Activated CD8-positive, alpha-beta T cell treated with anti-CD3 and anti-CD28 coated beads for 36 hours (primary cell): Measurements from ENCODE around the gene RAB33B. TPM values are rescaled to one million over a fixed set of nuclear protein-coding genes. Genes with fewer than 3 reads are reported as not detected.

Experiments used
- ATAC-seq: fragments of 200-7000 bp; cut with Tn5 transposase; one replicate; pipeline ENCODE4 v1.10.0; 2021; ENCODE audit warnings: mild to moderate bottlenecking, moderate library complexity
- CTCF ChIA-PET: fragments of 350-600 bp; sonication (Branson Sonifier 250); formaldehyde crosslinking; loops from one replicate; lab custom pipeline; 2021; ENCODE audit warnings: antibody characterized with exemption; lab: Charles Lee
- POLR2A ChIA-PET: fragments of 350-600 bp; sonication (Branson Sonifier 250); formaldehyde crosslinking; loops from one replicate; lab custom pipeline; 2021; ENCODE audit warnings: antibody characterized with exemption; lab: Charles Lee
- DNase-seq: peaks from one replicate; pipeline ENCODE4 v3.0.0-alpha.2; 2020
- H3K27ac Mint-ChIP-seq: one replicate; pipeline ENCODE4 v1.8.0; 2021; ENCODE audit warnings: mild to moderate bottlenecking, mixed read lengths
- H3K27me3 Mint-ChIP-seq: one replicate; pipeline ENCODE4 v1.8.0; 2021; ENCODE audit warnings: mixed read lengths
- H3K36me3 Mint-ChIP-seq: one replicate; pipeline ENCODE4 v1.8.0; 2021; ENCODE audit warnings: low read depth, mixed read lengths
- H3K4me1 Mint-ChIP-seq: one replicate; pipeline ENCODE4 v1.8.0; 2021; ENCODE audit warnings: low read depth, mixed read lengths
- H3K4me3 Mint-ChIP-seq: one replicate; pipeline ENCODE4 v1.8.0; 2021; ENCODE audit warnings: mild to moderate bottlenecking, moderate library complexity, mixed read lengths
- H3K9me3 Mint-ChIP-seq: one replicate; pipeline ENCODE4 v1.8.0; 2021; ENCODE audit warnings: mixed read lengths
- intact Hi-C: fragments of 100-400 bp; cut with micrococcal nuclease; formaldehyde crosslinking; loops from one replicate; pipeline ENCODE4 v1.10.0; 2022
- total RNA-seq, 2 experiments: library from RNA; stranded (reverse); gene quantifications; one replicate each; pipeline ENCODE4 v1.2.3, GENCODE V29; 2021
- TF ChIP-seq, protein P1 (sequence below): fragments of 200-600 bp; IDR thresholded peaks from one replicate; pipeline ENCODE4 v1.8.0; 2022; ENCODE audit warnings: antibody characterized with exemption, mild to moderate bottlenecking

RAB33B gene
- total RNA-seq, 2 experiments from 2014 or later, result 6.1 to 6.2 TPM

DNA sequence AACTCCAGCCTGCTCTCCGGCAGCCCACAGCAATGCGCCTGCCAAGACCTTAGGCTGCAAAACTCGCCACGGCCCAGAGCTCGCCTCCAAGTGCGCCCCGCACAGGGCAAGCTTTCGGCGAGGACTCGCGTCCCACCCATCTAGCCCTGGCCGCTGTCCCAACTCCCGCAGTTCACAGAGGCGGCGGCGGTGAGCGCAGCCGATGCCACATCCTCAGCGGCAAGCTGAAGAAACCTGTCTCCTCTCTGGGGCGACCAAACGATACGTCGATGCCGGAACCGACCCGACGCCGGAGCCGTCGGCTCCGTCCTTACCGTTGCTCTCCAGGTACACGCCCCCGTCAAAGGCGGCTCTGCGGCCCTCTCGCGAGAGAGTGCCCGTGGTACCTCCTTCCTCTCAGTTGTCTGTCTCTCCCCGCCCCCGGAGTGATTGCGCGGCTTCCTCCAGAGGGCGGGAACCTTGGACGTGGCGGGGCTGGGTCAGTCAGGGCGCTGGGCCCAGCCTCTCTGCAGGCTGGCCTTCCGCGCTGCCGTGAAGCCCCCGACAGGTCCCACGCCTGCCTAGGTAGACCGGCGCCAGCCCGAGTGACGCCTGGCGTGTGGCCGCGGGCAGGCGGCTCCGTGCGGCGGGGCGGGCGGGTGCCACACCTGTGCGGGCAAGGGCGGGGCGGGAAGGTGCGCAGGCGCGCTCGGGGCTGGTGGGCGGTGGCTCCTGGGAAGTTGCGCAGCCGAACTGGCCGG lies 380 bp upstream of the RAB33B start:
- peak overlapping the region; percentile 98 for H3K27ac Mint-ChIP-seq
- DNase-seq (peak; percentile 99), ATAC-seq (peak; percentile 89)
- POLR2A ChIA-PET, result interaction anchor here (0.6 to 2.5 kb wide), 6 partner anchors 10 to 439 kb away, joined by 3 to 14 read pairs (median 4); partner anchors contain the start of gene SETD7
- no peaks in the 10 kb centered on the region for H3K9me3 Mint-ChIP-seq
- no peaks in the 10 kb centered on the region for H3K27me3 Mint-ChIP-seq
- intact Hi-C loops, result loop anchor here (10.0 kb wide), 1 partner anchor 369 kb away; no protein-coding TSS in a partner anchor
- H3K4me1 Mint-ChIP-seq, result peaks cover 50% of the 10 kb centered on the region
- H3K4me3 Mint-ChIP-seq, result peak overlapping the region; percentile 91
- CTCF ChIA-PET, result interaction anchor here (0.8 to 1.9 kb wide), 12 partner anchors 9 to 153 kb away, joined by 3 to 10 read pairs (median 4); partner anchors contain the start of gene NAA15
- TF ChIP-seq, protein P1, sequence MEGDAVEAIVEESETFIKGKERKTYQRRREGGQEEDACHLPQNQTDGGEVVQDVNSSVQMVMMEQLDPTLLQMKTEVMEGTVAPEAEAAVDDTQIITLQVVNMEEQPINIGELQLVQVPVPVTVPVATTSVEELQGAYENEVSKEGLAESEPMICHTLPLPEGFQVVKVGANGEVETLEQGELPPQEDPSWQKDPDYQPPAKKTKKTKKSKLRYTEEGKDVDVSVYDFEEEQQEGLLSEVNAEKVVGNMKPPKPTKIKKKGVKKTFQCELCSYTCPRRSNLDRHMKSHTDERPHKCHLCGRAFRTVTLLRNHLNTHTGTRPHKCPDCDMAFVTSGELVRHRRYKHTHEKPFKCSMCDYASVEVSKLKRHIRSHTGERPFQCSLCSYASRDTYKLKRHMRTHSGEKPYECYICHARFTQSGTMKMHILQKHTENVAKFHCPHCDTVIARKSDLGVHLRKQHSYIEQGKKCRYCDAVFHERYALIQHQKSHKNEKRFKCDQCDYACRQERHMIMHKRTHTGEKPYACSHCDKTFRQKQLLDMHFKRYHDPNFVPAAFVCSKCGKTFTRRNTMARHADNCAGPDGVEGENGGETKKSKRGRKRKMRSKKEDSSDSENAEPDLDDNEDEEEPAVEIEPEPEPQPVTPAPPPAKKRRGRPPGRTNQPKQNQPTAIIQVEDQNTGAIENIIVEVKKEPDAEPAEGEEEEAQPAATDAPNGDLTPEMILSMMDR, result peak; percentile 26
- H3K36me3 Mint-ChIP-seq, result peaks cover 5% of the 10 kb centered on the region

DNA sequence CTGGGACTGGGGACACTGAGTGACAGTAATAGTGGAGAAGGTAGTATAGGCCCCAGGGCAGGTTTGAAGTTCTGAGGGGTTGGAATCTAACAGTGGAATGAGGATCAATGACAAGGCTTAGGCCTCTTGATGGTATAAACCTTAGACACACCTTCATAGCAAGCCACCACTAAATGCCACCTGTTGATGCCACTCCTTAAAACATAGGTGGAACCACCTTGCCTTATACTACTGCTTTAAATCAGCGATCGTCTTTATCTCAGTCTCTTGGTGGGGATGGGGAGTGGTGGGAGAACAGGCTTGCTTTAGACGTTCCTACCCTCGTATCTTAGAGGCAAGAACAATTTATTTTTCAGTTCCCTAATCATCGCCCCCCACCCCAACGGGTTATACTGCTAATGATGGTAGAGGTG lies 1.2 kb downstream of the RAB33B start:
- TF ChIP-seq, protein P1, result no peak
- CTCF ChIA-PET, result no interaction called here
- ATAC-seq, result no peak
- H3K27ac Mint-ChIP-seq, result no peak overlapping the region
- H3K9me3 Mint-ChIP-seq, result no peaks in the 10 kb centered on the region
- peaks cover 8% of the 10 kb centered on the region for H3K36me3 Mint-ChIP-seq
- intact Hi-C loops, result loop anchor here (10.0 kb wide), 1 partner anchor 370 kb away; no protein-coding TSS in a partner anchor
- H3K27me3 Mint-ChIP-seq, result no peaks in the 10 kb centered on the region
- POLR2A ChIA-PET, result interaction anchor here (2.5 kb wide), 1 partner anchor 101 kb away, joined by 14 read pairs; the partner anchor contains the start of gene SETD7
- peaks cover 62% of the 10 kb centered on the region for H3K4me1 Mint-ChIP-seq
- H3K4me3 Mint-ChIP-seq, result peak overlapping the region; percentile 91
- no peak for DNase-seq

DNA sequence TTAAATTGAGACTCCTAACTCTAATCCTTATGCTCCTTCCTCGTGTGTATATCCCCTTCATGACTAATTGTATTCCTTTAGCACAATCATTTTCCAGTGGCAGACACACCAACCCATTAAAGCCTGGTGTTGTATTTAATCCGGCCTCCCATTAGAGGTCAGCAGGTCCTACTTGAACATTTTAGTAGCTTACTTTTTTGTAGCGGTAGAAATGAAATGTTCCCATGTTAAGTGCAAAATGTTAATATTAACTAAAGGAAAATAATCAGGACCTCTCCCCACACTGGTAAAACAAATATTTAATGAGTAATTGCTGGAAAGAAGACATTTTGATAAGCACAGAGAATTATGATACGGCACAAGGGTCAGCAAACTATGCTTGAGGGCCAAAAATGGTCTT lies 3.4 kb downstream of the RAB33B start:
- DNase-seq, result no peak
- intact Hi-C loops, result loop anchor here (10.0 kb wide), 1 partner anchor 373 kb away; no protein-coding TSS in a partner anchor
- Mint-ChIP-seq H3K9me3 (no peaks in the 10 kb centered on the region), H3K4me1 (peaks cover 60% of the 10 kb centered on the region), H3K27me3 (no peaks in the 10 kb centered on the region), H3K4me3 (no peak overlapping the region), H3K27ac (no peak overlapping the region), H3K36me3 (peaks cover 9% of the 10 kb centered on the region)
- ChIA-PET CTCF (no interaction called here), POLR2A (no interaction called here)
- TF ChIP-seq, protein P1, result no peak
- ATAC-seq, result no peak

DNA sequence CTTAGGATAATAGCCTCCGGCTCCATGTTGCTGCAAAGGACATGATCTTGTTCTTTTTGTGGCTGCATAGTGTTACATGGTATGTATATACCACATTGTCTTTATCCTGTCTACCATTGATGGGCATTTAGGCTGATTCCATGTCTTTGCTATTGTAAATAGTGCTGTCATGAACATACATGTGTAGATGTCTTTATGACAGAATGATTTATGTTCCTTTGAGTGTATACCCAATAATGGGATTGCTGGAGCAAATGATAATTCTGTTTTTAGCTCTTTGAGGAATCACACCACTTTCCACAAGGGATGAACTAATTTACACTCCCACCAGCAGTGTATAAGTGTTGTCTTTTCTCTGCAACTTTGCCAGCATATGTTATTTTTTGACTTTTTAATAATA lies 4.6 kb downstream of the RAB33B start:
- Mint-ChIP-seq H3K4me3 (no peak overlapping the region), H3K4me1 (peaks cover 53% of the 10 kb centered on the region)

More for the DNA sequence above, 4.6 kb downstream of the RAB33B start:
- intact Hi-C loops, result loop anchor here (10.0 kb wide), 1 partner anchor 374 kb away; no protein-coding TSS in a partner anchor
- POLR2A ChIA-PET, result no interaction called here
- TF ChIP-seq, protein P1, result no peak
- Mint-ChIP-seq H3K27me3 (no peaks in the 10 kb centered on the region), H3K9me3 (no peaks in the 10 kb centered on the region), H3K36me3 (peaks cover 13% of the 10 kb centered on the region), H3K27ac (no peak overlapping the region)
- DNase-seq (no peak), ATAC-seq (no peak)
- CTCF ChIA-PET, result no interaction called here
